NCI-H82 (cell line): ENCODE measurements around the gene GNAI3.
A peak's percentile ranks its signal among the peaks of the same experiment; 100 is the strongest.

Experiments used
- DNase-seq: peaks from one replicate; lab custom pipeline; 2025; lab: John Stamatoyannopoulos, UW

The GNAI3 gene

DNA sequence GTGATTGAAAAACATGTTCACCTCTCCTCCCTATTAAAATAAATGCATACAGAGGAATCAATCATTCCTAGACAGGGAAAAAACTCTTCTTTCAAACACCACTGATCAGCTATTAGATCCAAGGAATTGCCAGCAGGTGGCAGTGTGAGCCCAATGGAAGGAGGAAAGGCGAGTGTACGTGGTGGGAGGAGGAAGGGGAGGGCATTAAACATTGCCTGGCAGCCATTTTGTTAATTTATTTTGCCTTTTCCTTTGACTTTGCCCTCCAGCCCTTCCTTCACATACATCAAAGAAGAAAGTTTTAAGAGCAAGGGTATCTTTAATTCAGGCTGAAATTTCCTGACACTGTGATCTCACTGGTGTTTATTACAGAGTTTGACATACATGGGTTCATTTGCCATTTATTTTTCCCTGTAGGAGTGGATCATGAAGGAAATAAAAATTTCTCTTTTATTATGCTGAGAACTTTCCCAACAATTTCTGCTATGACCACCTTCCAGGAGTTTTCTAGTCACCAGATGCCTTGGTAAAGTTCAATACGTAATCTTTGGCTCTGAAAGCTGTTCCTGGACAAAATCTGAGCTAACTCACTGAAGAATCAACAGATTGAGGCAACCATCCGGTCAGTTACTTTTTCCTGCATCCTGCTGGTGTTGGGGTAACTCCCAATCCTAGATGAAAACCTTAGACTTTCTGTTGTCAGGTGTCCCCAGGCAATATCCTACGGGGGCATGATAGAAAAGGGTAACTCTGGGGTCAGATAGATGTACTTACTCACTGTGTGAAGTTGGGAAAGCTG lies 1.9 kb upstream of the GNAI3 start:
- peak; percentile 96 for DNase-seq

GRCh38 chr1:109547463-109548320 lies 723 bp upstream of the GNAI3 start:
- DNase-seq: peak; percentile 49

DNA sequence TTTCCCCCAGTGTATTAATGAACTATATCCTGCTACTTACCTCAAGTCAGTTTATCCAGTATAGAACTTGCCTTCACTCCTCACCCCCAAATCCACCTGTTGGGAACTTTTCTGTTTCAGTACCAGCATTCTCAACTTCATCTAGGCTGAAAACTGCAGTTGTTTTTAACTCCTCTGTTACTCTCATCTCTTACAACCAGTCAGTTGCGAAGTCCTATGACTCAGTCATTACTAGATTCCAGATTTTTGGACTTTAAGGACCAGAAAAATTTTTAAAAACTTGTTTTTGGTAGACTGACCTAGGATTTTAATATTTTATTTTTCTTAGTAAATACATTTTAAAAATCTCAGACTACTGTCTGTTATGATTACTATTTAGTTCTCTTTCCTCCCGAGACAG lies 8.1 kb downstream of the GNAI3 start:
- DNase-seq: no peak

- DNase-seq: no peak
Observed at GRCh38 chr1:109557520-109557919, 9.1 kb downstream of the GNAI3 start.

DNA sequence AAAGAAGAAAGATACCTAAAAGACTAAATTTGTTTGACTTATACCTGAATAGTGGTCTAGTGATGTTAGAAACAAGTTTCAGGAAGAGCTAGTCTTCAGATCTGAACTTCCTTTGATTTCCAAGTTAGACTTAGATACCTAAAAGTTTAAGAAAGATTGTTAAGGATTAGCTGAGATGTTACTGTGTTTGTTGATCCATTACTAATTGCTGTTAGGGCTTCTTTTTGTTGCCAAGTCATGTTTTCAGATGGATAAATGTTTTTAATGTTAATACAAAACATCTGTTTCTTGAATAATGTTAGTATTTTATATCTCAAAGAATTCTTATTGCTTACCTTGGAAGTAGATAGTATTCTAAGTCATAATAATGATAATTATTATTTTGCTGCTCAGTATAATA lies 11.6 kb downstream of the GNAI3 start:
- DNase-seq: no peak

- no peak for DNase-seq
Observed at GRCh38 chr1:109564194-109564878, 15.9 kb downstream of the GNAI3 start.

DNA sequence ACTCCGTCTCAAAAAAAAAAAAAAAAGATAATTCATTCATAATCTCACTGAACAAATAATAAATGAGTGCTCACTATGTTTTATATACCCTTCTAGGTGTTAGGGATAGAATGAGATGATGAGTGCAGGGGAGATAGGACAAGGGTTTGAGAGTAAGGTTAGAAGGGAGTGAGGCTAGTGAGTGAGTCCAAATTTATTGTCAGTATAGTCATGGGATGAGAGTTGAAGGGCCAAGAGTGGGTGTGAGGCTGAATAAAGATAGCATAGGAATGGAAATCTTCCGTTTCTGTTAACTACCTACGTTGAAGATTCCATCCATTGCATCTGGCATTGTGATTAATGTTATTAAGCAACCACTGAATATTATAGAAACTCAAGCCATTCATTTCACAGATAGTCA lies 16.8 kb downstream of the GNAI3 start:
- DNase-seq: no peak

GRCh38 chr1:109566982-109567381 lies 18.6 kb downstream of the GNAI3 start:
- DNase-seq: no peak

DNA sequence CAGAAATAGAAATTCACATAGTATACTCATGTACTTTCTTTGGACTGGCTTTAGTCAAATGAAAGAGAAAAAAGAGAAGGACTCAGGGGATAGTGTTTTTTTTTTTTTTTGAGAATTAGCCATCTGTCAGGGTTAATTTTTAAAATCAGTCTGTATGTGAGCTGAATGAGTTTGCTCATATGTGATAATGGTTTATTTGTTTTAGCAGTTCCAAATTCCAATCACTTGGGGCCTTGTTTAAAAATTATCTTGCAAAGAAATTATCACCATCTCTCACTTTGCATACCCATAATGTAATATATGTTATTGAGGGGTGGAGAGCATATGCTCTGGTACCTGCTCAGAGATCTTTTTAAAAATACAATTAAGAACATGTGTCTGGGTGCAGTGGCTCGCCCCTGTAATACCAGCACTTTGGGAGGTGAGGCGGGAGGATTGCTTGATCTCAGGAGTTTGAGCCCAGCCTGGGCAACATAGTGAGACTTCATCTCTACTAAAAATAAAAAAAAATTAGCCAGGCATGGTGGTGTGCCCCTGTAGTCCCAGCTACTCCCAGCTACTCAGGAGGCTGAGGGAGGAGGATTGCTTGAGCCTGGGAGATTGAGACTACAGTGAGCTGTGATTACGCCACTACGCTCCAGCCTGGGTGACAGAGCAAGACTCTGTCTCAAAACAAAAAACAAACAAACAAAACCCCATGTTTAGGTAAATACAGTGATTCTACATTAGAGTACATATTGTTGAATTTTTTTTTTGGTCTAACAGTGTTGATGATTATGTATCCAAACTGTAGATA lies 19.7 kb downstream of the GNAI3 start:
- no peak for DNase-seq

DNA sequence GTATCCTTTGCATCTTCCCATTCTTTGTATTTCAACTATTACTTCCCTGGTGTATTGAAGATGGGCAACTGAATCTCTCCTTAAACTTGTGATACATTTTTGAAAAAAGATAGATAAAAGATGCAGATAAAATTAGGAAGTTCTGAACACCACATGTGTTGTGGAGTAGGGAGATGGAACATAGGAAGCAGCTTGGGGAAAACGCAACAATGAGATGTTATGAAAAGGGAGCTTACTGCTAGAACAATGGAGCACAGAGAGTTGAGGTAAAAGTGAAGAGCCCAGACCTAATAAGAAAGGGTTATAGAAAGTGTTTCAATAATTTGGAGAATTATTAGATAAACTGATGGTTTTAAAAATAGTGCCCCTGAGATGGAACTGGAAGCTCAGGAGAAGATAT lies 20.9 kb downstream of the GNAI3 start:
- no peak for DNase-seq

- DNase-seq: no peak
Observed at GRCh38 chr1:109570414-109570813, 22.0 kb downstream of the GNAI3 start.

GRCh38 chr1:109573785-109574184 lies 25.4 kb downstream of the GNAI3 start:
- DNase-seq: no peak

DNA sequence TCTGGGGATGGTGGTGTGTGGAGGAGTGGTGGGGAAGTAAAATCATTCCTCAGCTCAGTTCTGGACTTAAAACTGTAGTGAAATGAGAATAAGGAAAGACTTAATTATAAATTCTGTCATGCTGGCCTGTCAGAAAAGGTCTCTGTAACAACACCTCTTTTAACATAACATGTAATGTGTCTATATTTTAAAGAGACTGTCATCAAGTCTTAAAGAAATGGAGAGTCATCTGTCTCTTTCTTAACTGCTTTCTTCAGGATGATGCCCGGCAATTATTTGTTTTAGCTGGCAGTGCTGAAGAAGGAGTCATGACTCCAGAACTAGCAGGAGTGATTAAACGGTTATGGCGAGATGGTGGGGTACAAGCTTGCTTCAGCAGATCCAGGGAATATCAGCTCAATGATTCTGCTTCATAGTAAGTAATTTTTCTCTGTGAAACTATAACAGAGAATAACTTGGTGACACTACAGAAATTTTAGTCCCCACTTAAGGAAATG lies 30.6 kb downstream of the GNAI3 start:
- no peak for DNase-seq

DNA sequence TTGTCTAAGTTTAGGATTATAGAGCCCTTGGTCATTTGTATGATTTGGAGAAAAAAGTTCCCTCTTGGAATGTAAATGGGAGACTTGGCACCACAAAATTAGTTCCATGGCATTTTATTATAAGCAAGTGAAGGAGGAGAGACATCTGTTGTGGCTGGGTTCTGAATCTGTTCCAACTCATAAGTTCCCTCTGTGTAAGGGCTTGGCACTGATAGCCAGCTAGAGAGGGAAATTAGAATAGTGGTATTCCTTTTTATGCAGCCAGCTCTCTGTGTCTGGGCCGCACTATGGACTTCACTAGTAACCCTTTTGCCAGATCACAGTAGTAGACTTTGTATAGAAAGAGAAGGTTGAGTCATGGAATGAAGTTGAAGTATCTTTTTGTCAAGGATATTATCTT lies 31.1 kb downstream of the GNAI3 start:
- no peak for DNase-seq

DNA sequence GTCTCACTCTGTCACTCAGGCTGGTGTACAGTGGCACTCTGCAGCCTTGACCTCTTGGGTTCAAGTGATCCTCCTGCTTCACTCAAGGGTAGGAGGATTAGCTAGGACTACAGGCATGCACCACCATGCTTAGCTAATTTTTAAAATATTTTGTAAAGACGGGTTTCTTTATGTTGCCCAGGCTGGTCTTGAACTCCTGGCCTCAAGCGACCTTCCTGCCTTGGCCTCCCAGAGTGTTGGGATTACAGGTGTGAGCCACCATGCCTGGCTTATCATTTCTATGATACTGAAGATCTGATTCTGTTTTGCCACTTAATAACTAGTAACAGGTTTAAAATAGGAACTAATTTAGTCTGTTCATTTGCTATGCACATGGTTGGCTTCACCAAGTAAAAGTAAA lies 33.6 kb downstream of the GNAI3 start:
- DNase-seq: no peak

- DNase-seq: no peak
Observed at GRCh38 chr1:109584766-109585165, 36.4 kb downstream of the GNAI3 start.

DNA sequence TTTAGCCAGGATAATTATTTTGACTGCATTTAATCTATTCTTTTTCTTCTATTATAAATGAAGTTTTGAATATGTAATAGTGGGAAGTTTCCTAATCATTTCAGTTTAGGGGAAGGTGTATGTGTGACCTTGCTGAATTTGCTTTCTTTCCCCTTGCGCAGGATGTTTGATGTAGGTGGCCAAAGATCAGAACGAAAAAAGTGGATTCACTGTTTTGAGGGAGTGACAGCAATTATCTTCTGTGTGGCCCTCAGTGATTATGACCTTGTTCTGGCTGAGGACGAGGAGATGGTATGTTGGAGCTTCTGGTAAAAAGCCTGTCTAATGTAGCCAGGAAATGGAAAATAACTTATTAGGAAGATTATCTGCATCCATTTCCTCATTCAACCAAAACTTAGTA lies 37.6 kb downstream of the GNAI3 start:
- DNase-seq: no peak

DNA sequence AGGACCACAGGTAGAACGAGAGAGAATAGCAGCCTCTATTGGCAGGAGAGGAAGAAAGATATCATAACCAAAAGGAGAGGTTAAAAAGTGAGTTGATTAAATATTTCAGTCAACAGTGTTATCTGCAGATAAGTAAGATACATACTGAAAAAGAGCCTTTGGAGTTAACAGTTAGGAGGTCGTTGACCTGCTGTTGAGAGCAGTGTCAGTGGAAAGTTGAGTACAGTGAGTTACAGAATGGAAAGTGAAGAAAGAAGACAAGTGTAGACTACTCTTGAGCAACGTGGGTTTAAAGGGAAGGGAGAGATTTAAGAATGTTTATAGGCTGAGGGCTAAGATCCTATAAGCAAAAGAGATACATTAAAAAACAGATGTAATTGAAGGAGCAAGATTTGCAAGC lies 40.8 kb downstream of the GNAI3 start:
- no peak for DNase-seq

GRCh38 chr1:109589679-109590078 lies 41.3 kb downstream of the GNAI3 start:
- DNase-seq: no peak

DNA sequence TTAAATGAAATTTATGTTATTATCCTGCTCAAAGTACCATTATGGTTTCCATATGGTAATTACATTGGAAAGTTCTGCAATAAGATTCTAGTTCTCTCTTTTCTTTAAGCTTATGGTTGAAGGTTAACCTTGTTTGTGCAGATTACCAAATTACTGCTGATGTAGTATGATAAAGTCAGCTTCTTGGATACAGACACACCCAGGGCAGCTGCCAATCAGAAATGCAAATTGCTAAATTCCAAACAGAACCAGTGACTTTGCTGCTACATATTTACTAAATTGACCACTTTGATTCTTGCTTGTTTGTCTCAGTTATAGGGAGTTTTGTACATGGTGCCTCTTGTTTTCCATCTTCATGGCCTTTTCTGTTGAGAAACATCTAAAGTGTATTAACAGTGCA lies 44.5 kb downstream of the GNAI3 start:
- DNase-seq: no peak

DNA sequence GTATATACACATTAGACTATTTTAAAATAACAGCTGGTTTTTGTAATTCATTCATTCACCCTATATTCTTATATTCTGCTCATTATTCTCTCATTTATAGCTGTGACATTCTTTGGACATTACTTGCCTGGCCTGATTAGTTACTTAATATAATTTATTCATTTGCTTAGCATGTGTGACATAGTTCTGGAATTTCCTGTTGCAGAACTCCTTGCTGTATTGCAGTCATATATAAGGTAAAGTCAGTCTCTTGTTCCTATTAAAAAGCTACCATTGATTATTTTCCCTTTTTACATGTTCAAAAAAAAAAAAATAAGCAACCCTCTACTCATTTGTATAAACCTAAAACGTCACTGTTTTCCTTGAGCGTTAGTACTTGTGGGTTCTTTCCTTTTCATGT lies 47.1 kb downstream of the GNAI3 start:
- no peak for DNase-seq

DNA sequence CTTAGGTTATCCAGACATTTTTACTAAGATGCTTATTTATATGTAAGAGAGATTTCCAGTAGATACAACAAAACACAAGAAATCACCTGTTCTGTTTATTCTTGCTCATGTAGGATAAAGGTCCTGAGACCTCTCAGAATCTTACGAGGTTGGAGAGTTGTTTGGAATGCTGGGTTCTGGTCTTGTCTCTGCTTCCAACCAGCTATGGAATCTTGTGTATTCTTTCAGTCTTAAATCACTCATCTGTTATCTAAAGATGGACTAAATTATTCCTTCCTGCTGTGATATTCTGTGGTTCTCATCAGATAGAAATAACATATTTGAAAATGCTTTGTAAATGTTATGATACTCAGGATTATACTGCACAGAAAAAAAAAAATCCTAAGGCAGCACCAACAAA lies 49.7 kb downstream of the GNAI3 start:
- no peak for DNase-seq
